H1 (cell line): ENCODE results near the gene NOC2L. TPM values are rescaled to one million over a fixed set of nuclear protein-coding genes. Genes with fewer than 3 reads are reported as not detected.

Experiments
- CTCF ChIA-PET: fragments of 300-600 bp; sonication (Branson Sonifier 250); formaldehyde crosslinking; loops from one replicate; lab custom pipeline; 2021; ENCODE audit not compliant: partially characterized antibody; lab: Charles Lee
- POLR2A ChIA-PET: fragments of 300-600 bp; sonication (Branson Sonifier 250); formaldehyde crosslinking; loops from one replicate; lab custom pipeline; 2021; ENCODE audit warnings: inconsistent platforms; ENCODE audit not compliant: partially characterized antibody; lab: Charles Lee
- DNase-seq, 2 experiments: peaks; one replicate each; pipeline versions ENCODE4 v3.0.0 to v3.0.0-alpha.2; 2010 to 2022; ENCODE audit warnings: low spot score in 2 of 2, low read depth in 1 of 2, mixed read lengths in 1 of 2
- FAIRE-seq: peaks from 2 replicates; lab custom pipeline; 2011; peaks lifted over from hg19 to GRCh38; lab: Jason Lieb, UNC
- H2AFZ ChIP-seq: 2 replicates; pipeline ENCODE4 v1.8.1; 2012; ENCODE audit warnings: low read length, inconsistent platforms
- H2AK5ac ChIP-seq: 2 replicates; pipeline ENCODE4 v1.6.1; 2013; ENCODE audit warnings: low read depth, low read length
- H2BK120ac ChIP-seq: replicated peaks from 2 replicates; pipeline ENCODE3; 2013; ENCODE audit warnings: low read depth, low read length, inconsistent platforms
- H2BK12ac ChIP-seq: 2 replicates; pipeline ENCODE4 v1.6.1; 2013; ENCODE audit warnings: low read depth, low read length
- H2BK15ac ChIP-seq: 2 replicates; pipeline ENCODE4 v1.6.1; 2013; ENCODE audit warnings: low read length
- H2BK20ac ChIP-seq: 2 replicates; pipeline ENCODE4 v1.6.1; 2013; ENCODE audit warnings: low read length
- H2BK5ac ChIP-seq: 2 replicates; pipeline ENCODE4 v1.6.1; 2013; ENCODE audit warnings: low read depth, low read length
- H3K14ac ChIP-seq: 2 replicates; pipeline ENCODE4 v1.6.1; 2013; ENCODE audit warnings: inconsistent platforms; ENCODE audit not compliant: insufficient read length
- H3K18ac ChIP-seq: 2 replicates; pipeline ENCODE4 v1.6.1; 2013; ENCODE audit warnings: low read length; ENCODE audit errors: extremely low read depth
- H3K23ac ChIP-seq: 2 replicates; pipeline ENCODE4 v1.6.1; 2013; ENCODE audit warnings: inconsistent platforms; ENCODE audit not compliant: insufficient read length
- H3K23me2 ChIP-seq: 2 replicates; pipeline ENCODE4 v1.6.1; 2013; ENCODE audit warnings: low read depth, low read length
- H3K27ac ChIP-seq: 2 replicates; pipeline ENCODE4 v1.6.1; 2011; ENCODE audit warnings: low read depth, low read length, inconsistent platforms
- H3K27me3 ChIP-seq, 4 experiments: replicated peaks in 1 of 4; 1 replicate in 1 of 4; 2 replicates in 3 of 4; pipeline versions ENCODE4 v1.6.1 to v1.8.1; 2011 to 2013; ENCODE audit warnings: low read length in 3 of 4, mild to moderate bottlenecking in 3 of 4, inconsistent platforms in 2 of 4, mixed read lengths in 2 of 4, moderate library complexity in 1 of 4; ENCODE audit not compliant: control insufficient read depth in 3 of 4, insufficient read depth in 3 of 4; ENCODE audit errors: extremely low read depth in 1 of 4
- H3K36me3 ChIP-seq, 4 experiments: 2 replicates each; pipeline versions ENCODE4 v1.6.1 to v1.8.1; 2011 to 2013; ENCODE audit warnings: mild to moderate bottlenecking in 4 of 4, low read length in 3 of 4, moderate library complexity in 2 of 4, control low read depth in 1 of 4, inconsistent platforms in 1 of 4; ENCODE audit not compliant: insufficient read depth in 4 of 4, control insufficient read depth in 2 of 4
- H3K4ac ChIP-seq: replicated peaks from 2 replicates; pipeline ENCODE3; 2013; ENCODE audit warnings: low read length, low read depth, mixed read lengths, inconsistent platforms; ENCODE audit not compliant: insufficient read length
- H3K4me1 ChIP-seq, 4 experiments: replicated peaks in 1 of 4; 1 replicate in 1 of 4; 2 replicates in 3 of 4; pipeline versions ENCODE4 v1.6.1 to v1.8.1; 2011 to 2013; ENCODE audit warnings: low read length in 3 of 4, inconsistent platforms in 2 of 4, mixed read lengths in 1 of 4; ENCODE audit not compliant: insufficient read depth in 4 of 4, control insufficient read depth in 3 of 4
- H3K4me2 ChIP-seq, 2 experiments: 2 replicates each; pipeline versions ENCODE4 v1.6.1 to v1.8.1; 2011 to 2013; ENCODE audit warnings: low read depth in 2 of 2, low read length in 2 of 2, control low read depth in 1 of 2, inconsistent platforms in 1 of 2, mild to moderate bottlenecking in 1 of 2; ENCODE audit not compliant: insufficient read depth in 1 of 2
- H3K4me3 ChIP-seq, 4 experiments: fragments of 200-600, 300-600 bp in 1 of 4; sonication (generic), shearing (Covaris generic), sonication (Bioruptor Twin) in 1 of 4; 2 replicates each; pipeline versions ENCODE4 v1.5.1 to v1.8.1; 2011 to 2016; ENCODE audit warnings: low read length in 4 of 4, low read depth in 3 of 4, control low read depth in 2 of 4, inconsistent platforms in 2 of 4, mild to moderate bottlenecking in 2 of 4, mixed read lengths in 1 of 4, moderate library complexity in 1 of 4; ENCODE audit not compliant: insufficient read depth in 2 of 4; ENCODE audit errors: extremely low read depth in 1 of 4
- H3K56ac ChIP-seq: replicated peaks from 2 replicates; pipeline ENCODE3; 2013; ENCODE audit warnings: low read depth, mild to moderate bottlenecking, mixed read lengths, low read length, inconsistent platforms; ENCODE audit not compliant: insufficient read length
- H3K79me1 ChIP-seq: 2 replicates; pipeline ENCODE4 v1.6.1; 2013; ENCODE audit warnings: low read depth, low read length, control low read depth
- H3K79me2 ChIP-seq, 2 experiments: 2 replicates each; pipeline versions ENCODE4 v1.6.1 to v1.8.1; 2012 to 2013; ENCODE audit warnings: low read length in 2 of 2, mild to moderate bottlenecking in 2 of 2, inconsistent platforms in 1 of 2; ENCODE audit not compliant: insufficient read depth in 2 of 2, control insufficient read depth in 1 of 2
- H3K9ac ChIP-seq, 4 experiments: replicated peaks in 1 of 4; 1 replicate in 1 of 4; 2 replicates in 3 of 4; pipeline versions ENCODE4 v1.6.1 to v1.8.1; 2011 to 2013; ENCODE audit warnings: low read depth in 3 of 4, low read length in 3 of 4, control low read depth in 2 of 4, mild to moderate bottlenecking in 2 of 4, moderate library complexity in 2 of 4, inconsistent platforms in 1 of 4; ENCODE audit errors: extremely low read depth in 1 of 4
- H3K9me3 ChIP-seq, 2 experiments: 2 replicates each; pipeline versions ENCODE4 v1.6.1 to v1.8.1; 2012 to 2013; ENCODE audit warnings: mild to moderate bottlenecking in 2 of 2, moderate library complexity in 2 of 2, control low read depth in 1 of 2, inconsistent platforms in 1 of 2, low read depth in 1 of 2, low read length in 1 of 2, mixed read lengths in 1 of 2; ENCODE audit not compliant: insufficient read depth in 2 of 2
- H4K20me1 ChIP-seq, 2 experiments: replicated peaks in 1 of 2; 2 replicates each; pipeline versions ENCODE3 to v1.8.1; 2011 to 2013; ENCODE audit warnings: inconsistent platforms in 2 of 2, low read length in 2 of 2, mild to moderate bottlenecking in 1 of 2; ENCODE audit not compliant: insufficient read depth in 2 of 2, control insufficient read depth in 1 of 2
- H4K5ac ChIP-seq: 2 replicates; pipeline ENCODE4 v1.6.1; 2013; ENCODE audit warnings: low read length, low read depth, mixed read lengths, inconsistent platforms; ENCODE audit not compliant: insufficient read length
- H4K8ac ChIP-seq: 2 replicates; pipeline ENCODE4 v1.8.0; 2013; ENCODE audit warnings: mild to moderate bottlenecking, moderate library complexity, low read length, inconsistent platforms; ENCODE audit not compliant: insufficient read depth; ENCODE audit errors: extremely low read depth
- H4K91ac ChIP-seq: replicated peaks from 2 replicates; pipeline ENCODE3; 2013; ENCODE audit warnings: low read length, mixed read lengths, inconsistent platforms; ENCODE audit not compliant: insufficient read length
- BACH1 ChIP-seq: IDR thresholded peaks from 2 replicates; pipeline ENCODE4 v1.6.1; 2012; ENCODE audit warnings: low read length, improper control_type of control experiment
- BRCA1 ChIP-seq: IDR thresholded peaks from 2 replicates; pipeline ENCODE4 v1.6.1; 2012; ENCODE audit warnings: low read depth, low read length, improper control_type of control experiment
- CHD1 ChIP-seq: IDR thresholded peaks from 2 replicates; pipeline ENCODE4 v1.6.1; 2012; ENCODE audit warnings: low read depth, low read length, improper control_type of control experiment
- CHD2 ChIP-seq: IDR thresholded peaks from 2 replicates; pipeline ENCODE4 v1.6.1; 2012; ENCODE audit warnings: low read length, improper control_type of control experiment
- CTBP2 ChIP-seq: IDR thresholded peaks from 2 replicates; pipeline ENCODE4 v1.7.0; 2011; ENCODE audit warnings: borderline replicate concordance, mild to moderate bottlenecking, moderate library complexity, mixed read lengths, low read length; ENCODE audit not compliant: insufficient read depth, insufficient read length
- JUND ChIP-seq: IDR thresholded peaks from 2 replicates; pipeline ENCODE4 v1.6.1; 2011; ENCODE audit warnings: mild to moderate bottlenecking, improper control_type of control experiment, low read length
- PHF8 ChIP-seq: fragments of 200-600 bp; sonication (generic); conservative IDR thresholded peaks from 2 replicates; pipeline ENCODE4 v1.7.1; 2012; ENCODE audit warnings: low read depth, mild to moderate bottlenecking, inconsistent platforms, low read length, moderate library complexity
- POLR2AphosphoS5 ChIP-seq: IDR thresholded peaks from 2 replicates; pipeline ENCODE4 v1.6.1; 2011; ENCODE audit warnings: low read depth, low read length
- WGBS, 2 experiments: shearing (Covaris generic) in 1 of 2; methylation state at CpG; one replicate each; pipeline versions ENCODE4 v1.1.6 to v1.1.7; 2013 to 2015; ENCODE audit warnings: low lambda C conversion rate in 2 of 2, mixed read lengths in 2 of 2, inconsistent platforms in 1 of 2, low coverage in 1 of 2, missing lambda C conversion rate in 1 of 2; ENCODE audit not compliant: insufficient replicate concordance in 2 of 2, insufficient coverage in 1 of 2, insufficient read length in 1 of 2; ENCODE audit errors: extremely low coverage in 1 of 2, missing lambda C conversion rate in 1 of 2; 5-methylcytosine and 5-hydroxymethylcytosine counted together
- polyA plus RNA-seq, 7 experiments: library from polyadenylated mRNA; depleted of rRNA in 3 of 7; stranded (reverse) in 5 of 7; unstranded in 2 of 7; fragments of >200 nt in 5 of 7; fragments of 200-250 nt in 2 of 7; gene quantifications; 1 replicate in 5 of 7; 2 replicates in 1 of 7; 4 replicates in 1 of 7; pipeline versions ENCODE4 v1.2.1 to v1.2.3, GENCODE V29; 2011 to 2013; ENCODE audit warnings: missing spikeins in 2 of 7, mixed read lengths in 2 of 7
- total RNA-seq: library from RNA; stranded (reverse); fragmentation: NEBNext Ultra II Directional; extraction: Animal tissue kit (Norgen Biotek cat#: 25700); gene quantifications from 2 replicates; pipeline ENCODE4 v1.2.1, GENCODE V29; 2021
- TF ChIP-seq, protein P1 (sequence below): IDR thresholded peaks from 2 replicates; pipeline ENCODE4 v1.6.1; 2011; ENCODE audit warnings: low read length, improper control_type of control experiment

The NOC2L gene
- total and polyA plus RNA-seq, 2 of the 8 experiments (the other 6 are each of a cell fraction or from before 2014, with no cell fraction given): 74.7 to 130 TPM

DNA sequence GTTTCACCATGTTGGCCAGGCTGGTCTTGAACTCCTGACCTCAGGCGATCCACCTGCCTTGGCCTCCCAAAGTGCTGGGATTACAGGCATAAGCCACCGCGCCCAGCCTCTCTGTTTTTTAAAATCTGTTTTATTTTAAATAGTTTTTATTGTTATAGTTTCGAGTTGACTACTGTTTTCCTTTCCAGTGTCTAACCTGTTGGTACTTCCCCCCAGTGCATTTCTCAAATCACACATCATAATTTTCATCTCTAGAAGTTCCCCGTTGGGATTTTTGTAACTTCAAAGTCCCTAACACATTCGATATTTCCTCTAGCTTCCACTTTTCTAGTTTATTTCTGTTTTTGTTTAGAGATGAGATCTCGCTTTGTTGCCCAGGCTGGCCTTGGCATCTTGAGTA lies 33.3 kb upstream of the NOC2L start:
- Histone ChIP-seq H3K56ac (no peak overlapping the region), H3K27ac (no peak overlapping the region), H3K4me1 (peaks cover 0 to 4% (median 3%) of the 10 kb centered on the region in 4 experiments; a peak in 4 of 7 replicates), H2BK12ac (no peak overlapping the region), H3K79me2 (no peaks in the 10 kb centered on the region), H3K4me2 (no peak overlapping the region), H4K5ac (no peak overlapping the region), H4K8ac (no peak overlapping the region), H3K23me2 (peaks cover 4% of the 10 kb centered on the region; the same call in 1 of the 2 replicates), H2AK5ac (no peak overlapping the region), H2BK120ac (no peak overlapping the region), H3K27me3 (peaks cover 8 to 46% (median 35%) of the 10 kb centered on the region in 4 experiments), H2AFZ (no peak overlapping the region), H2BK5ac (no peak overlapping the region), H3K36me3 (no peaks in the 10 kb centered on the region), H4K91ac (no peak overlapping the region), H3K4me3 (no peak overlapping the region), H3K79me1 (no peaks in the 10 kb centered on the region), H3K9me3 (no peaks in the 10 kb centered on the region), H2BK15ac (no peak overlapping the region), H3K4ac (no peak overlapping the region), H4K20me1 (peaks cover 0 to 5% of the 10 kb centered on the region in 2 experiments), H3K18ac (no peak overlapping the region), H3K23ac (no peak overlapping the region), H3K14ac (no peak overlapping the region), H2BK20ac (no peak overlapping the region), H3K9ac (no peak overlapping the region)
- ChIA-PET CTCF (interaction anchor here (0.7 to 7.7 kb wide), 6 partner anchors 10 to 805 kb away, joined by 3 to 86 read pairs (median 4); partner anchors contain the start of gene PERM1), POLR2A (no interaction called here)
- FAIRE-seq (no peak), DNase-seq (no peak)
- 83% methylated on average over 7 of the region's 7 CpGs; no CpG with 5 or more reads in 1 of the 2 experiments for WGBS, 2 experiments
- TF ChIP-seq BACH1: no peak
- TF ChIP-seq CHD2: no peak
- no peak for TF ChIP-seq PHF8
- TF ChIP-seq CHD1: no peak
- TF ChIP-seq JUND: no peak
- TF ChIP-seq POLR2AphosphoS5: no peak
- TF ChIP-seq, protein P1, sequence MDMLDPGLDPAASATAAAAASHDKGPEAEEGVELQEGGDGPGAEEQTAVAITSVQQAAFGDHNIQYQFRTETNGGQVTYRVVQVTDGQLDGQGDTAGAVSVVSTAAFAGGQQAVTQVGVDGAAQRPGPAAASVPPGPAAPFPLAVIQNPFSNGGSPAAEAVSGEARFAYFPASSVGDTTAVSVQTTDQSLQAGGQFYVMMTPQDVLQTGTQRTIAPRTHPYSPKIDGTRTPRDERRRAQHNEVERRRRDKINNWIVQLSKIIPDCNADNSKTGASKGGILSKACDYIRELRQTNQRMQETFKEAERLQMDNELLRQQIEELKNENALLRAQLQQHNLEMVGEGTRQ: no peak
- no peak for TF ChIP-seq BRCA1
- TF ChIP-seq CTBP2: no peak
